Neutrophil (primary cell): ENCODE data around the gene TMEM214.

Experiments used
- H3K27ac ChIP-seq: fragments of 200-600 bp; sonication (generic); 2 replicates; pipeline ENCODE4 v1.5.1; 2016; ENCODE audit warnings: mild to moderate bottlenecking, moderate library complexity
- H3K27me3 ChIP-seq: fragments of 200-600 bp; sonication (generic); 2 replicates; pipeline ENCODE4 v1.6.0; 2016; ENCODE audit warnings: mild to moderate bottlenecking
- H3K36me3 ChIP-seq: fragments of 200-600 bp; sonication (generic); 2 replicates; pipeline ENCODE4 v1.5.1; 2017
- H3K4me1 ChIP-seq, 2 experiments: fragments of 200-600 bp in 1 of 2; sonication (generic) in 1 of 2; 1 replicate in 1 of 2; 2 replicates in 1 of 2; pipeline versions ENCODE4 v1.5.1 to v1.6.1; 2013 to 2016; ENCODE audit warnings: low read depth in 1 of 2, low read length in 1 of 2, mild to moderate bottlenecking in 1 of 2, moderate library complexity in 1 of 2; ENCODE audit not compliant: control insufficient read depth in 1 of 2, insufficient read depth in 1 of 2
- H3K4me3 ChIP-seq, 2 experiments: fragments of 200-600 bp in 1 of 2; sonication (generic) in 1 of 2; 1 replicate in 1 of 2; 2 replicates in 1 of 2; pipeline ENCODE4 v1.5.1; 2013 to 2016; ENCODE audit warnings: low read depth in 1 of 2, low read length in 1 of 2, mild to moderate bottlenecking in 1 of 2, moderate library complexity in 1 of 2
- H3K9me3 ChIP-seq: fragments of 200-600 bp; sonication (generic); 2 replicates; pipeline ENCODE4 v1.5.1; 2016
- TF ChIP-seq, protein P1 (sequence below): fragments of 200-600 bp; sonication (generic); IDR thresholded peaks from 2 replicates; pipeline ENCODE4 v1.5.1; 2016; ENCODE audit warnings: antibody characterized with exemption

The TMEM214 gene

GRCh38 chr2:27071277-27071989, 38.7 kb downstream of the TMEM214 start, which contains the start of gene OST4:
TSS of gene OST4 (minus strand) at chr2:27071654.
- no peaks in the 10 kb centered on the region for H3K9me3 ChIP-seq
- peaks cover 31% of the 10 kb centered on the region for H3K36me3 ChIP-seq
- H3K27me3 ChIP-seq: no peaks in the 10 kb centered on the region
- H3K27ac ChIP-seq: peak within 1 kb of the TSS; percentile 85
- TF ChIP-seq, protein P1, sequence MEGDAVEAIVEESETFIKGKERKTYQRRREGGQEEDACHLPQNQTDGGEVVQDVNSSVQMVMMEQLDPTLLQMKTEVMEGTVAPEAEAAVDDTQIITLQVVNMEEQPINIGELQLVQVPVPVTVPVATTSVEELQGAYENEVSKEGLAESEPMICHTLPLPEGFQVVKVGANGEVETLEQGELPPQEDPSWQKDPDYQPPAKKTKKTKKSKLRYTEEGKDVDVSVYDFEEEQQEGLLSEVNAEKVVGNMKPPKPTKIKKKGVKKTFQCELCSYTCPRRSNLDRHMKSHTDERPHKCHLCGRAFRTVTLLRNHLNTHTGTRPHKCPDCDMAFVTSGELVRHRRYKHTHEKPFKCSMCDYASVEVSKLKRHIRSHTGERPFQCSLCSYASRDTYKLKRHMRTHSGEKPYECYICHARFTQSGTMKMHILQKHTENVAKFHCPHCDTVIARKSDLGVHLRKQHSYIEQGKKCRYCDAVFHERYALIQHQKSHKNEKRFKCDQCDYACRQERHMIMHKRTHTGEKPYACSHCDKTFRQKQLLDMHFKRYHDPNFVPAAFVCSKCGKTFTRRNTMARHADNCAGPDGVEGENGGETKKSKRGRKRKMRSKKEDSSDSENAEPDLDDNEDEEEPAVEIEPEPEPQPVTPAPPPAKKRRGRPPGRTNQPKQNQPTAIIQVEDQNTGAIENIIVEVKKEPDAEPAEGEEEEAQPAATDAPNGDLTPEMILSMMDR: no peak
- peak within 1 kb of the TSS; percentile 97 to 98 for H3K4me3 ChIP-seq
- H3K4me1 ChIP-seq: peaks cover 54 to 62% of the 10 kb centered on the region in 2 experiments

- Histone ChIP-seq H3K27me3 (no peaks in the 10 kb centered on the region), H3K4me1 (peaks cover 54 to 62% of the 10 kb centered on the region in 2 experiments), H3K4me3 (peak overlapping the region; percentile 97 to 98), H3K9me3 (no peaks in the 10 kb centered on the region), H3K36me3 (peaks cover 24% of the 10 kb centered on the region), H3K27ac (peak overlapping the region; percentile 85)
- TF ChIP-seq, protein P1: no peak
These were observed 39.4 kb downstream of the TMEM214 start for GRCh38 chr2:27071990-27072830.

- TF ChIP-seq, protein P1: no peak
- Histone ChIP-seq H3K4me1 (peaks cover 54 to 62% of the 10 kb centered on the region in 2 experiments), H3K9me3 (no peaks in the 10 kb centered on the region), H3K27me3 (peaks cover under 1% of the 10 kb centered on the region), H3K36me3 (peaks cover 16% of the 10 kb centered on the region), H3K4me3 (no peak overlapping the region), H3K27ac (peak overlapping the region; percentile 85)
These were observed 40.2 kb downstream of the TMEM214 start for GRCh38 chr2:27072920-27073319.

DNA sequence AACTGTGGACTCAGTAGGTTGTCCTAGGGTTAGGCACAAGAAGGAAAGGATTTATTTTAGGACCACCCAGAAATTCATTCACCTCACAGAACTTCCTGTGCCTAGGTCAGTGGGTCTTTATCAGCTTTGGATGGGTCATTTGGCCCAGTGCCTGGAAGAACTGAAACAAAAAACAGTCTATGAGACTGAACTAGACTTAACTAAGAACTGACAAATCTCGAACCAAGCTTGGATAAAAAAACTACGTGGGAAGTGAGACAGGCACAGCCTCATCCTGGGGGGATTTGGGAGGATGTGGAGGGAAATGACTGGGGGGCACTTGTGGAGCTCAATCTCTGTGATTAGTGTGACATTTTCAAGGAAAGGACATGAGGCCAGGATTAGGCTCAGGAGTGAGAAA, 41.0 kb downstream of the TMEM214 start:
- Histone ChIP-seq H3K27ac (no peak overlapping the region), H3K4me1 (peaks cover 60 to 67% of the 10 kb centered on the region in 2 experiments)

More for the DNA sequence above, 41.0 kb downstream of the TMEM214 start:
- H3K36me3 ChIP-seq: peaks cover 8% of the 10 kb centered on the region
- TF ChIP-seq, protein P1: no peak
- no peak overlapping the region for H3K4me3 ChIP-seq
- no peaks in the 10 kb centered on the region for H3K9me3 ChIP-seq
- H3K27me3 ChIP-seq: peaks cover 9% of the 10 kb centered on the region
